ENCODE data around the gene BST2. TPM values are rescaled to one million over a fixed set of nuclear protein-coding genes. Genes with fewer than 3 reads are reported as not detected.
A peak's percentile ranks its signal among the peaks of the same experiment; 100 is the strongest.

The BST2 gene
- total RNA-seq, 2 donors from 2014 or later, result 36.7 to 38.1 TPM

DNA sequence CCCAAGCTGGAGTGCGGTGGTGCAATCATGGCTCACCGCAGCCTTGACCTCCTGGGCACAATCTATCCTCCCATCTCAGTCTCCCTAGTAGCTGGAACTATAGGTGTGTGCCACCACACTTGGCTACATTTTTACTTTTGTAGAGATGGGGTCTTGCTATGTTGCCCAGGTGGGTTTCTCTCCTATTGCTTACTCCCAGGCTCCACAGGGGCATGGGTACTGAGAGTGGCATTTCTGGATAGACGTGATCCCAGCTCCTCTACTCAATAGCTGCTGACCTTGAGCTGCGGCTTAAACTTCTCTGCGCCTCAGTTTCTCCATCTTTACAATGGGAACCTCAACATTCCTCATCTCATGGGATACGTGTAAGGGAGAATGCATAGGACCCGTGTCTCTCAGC is 26.0 kb upstream of the BST2 start:
- no peak overlapping the region for H3K27ac Mint-ChIP-seq
- ATAC-seq (no peak), DNase-seq (no peak)
- no peaks in the 10 kb centered on the region for H3K36me3 Mint-ChIP-seq (ENCODE audit: low read depth)
- H3K27me3 Mint-ChIP-seq, result no peaks in the 10 kb centered on the region
- no peak overlapping the region for H3K4me3 Mint-ChIP-seq
- H3K4me1 Mint-ChIP-seq, result no peaks in the 10 kb centered on the region
- H3K9me3 ChIP-seq (ENCODE audit: control insufficient read depth, low read length, poor library complexity, severe bottlenecking), result no peaks in the 10 kb centered on the region

- no peaks in the 10 kb centered on the region for H3K27me3 Mint-ChIP-seq
- H3K27ac Mint-ChIP-seq, result no peak overlapping the region
- peaks cover 3% of the 10 kb centered on the region for H3K4me1 Mint-ChIP-seq
- no peak for ATAC-seq
- H3K36me3 Mint-ChIP-seq (ENCODE audit: low read depth), result no peaks in the 10 kb centered on the region
- no peak overlapping the region for H3K4me3 Mint-ChIP-seq
- no peaks in the 10 kb centered on the region for H3K9me3 ChIP-seq (ENCODE audit: control insufficient read depth, low read length, poor library complexity, severe bottlenecking)
- DNase-seq, result no peak
Measured at GRCh38 chr19:17429641-17430113, 24.2 kb upstream of the BST2 start.

DNA sequence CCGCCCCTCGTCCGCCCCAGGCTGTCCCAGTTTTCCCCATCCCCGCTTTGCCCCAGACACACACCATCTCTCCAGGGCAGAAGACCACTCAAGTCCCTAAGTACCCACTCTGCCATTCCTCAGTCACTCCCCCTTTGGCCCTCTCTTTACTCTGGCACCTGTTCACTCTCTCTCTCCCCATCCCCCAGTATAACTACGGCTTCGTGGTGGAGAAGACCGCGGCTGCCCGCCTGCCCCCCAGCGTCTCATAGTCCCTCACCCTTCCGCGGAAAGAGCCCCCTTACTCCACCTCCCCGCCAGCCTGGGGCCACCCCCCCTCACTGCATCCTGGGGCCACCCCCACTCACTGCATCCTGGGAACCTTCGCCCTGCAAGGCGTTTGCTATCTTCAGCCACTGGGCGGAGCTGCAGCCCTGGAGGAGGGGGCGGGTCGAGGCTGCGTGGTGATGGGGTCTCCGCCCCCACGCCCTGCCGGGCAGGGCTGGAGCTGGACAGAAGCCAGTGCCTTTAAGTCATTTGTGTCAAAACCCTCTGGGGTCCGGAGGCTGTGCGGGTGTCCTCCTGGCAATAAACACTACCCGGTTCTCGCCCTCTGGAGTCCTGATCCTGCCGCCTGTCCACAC is 19.4 kb upstream of the BST2 start:
- no peak for DNase-seq
- Mint-ChIP-seq H3K4me3 (no peak overlapping the region), H3K27me3 (no peaks in the 10 kb centered on the region), H3K4me1 (peaks cover 18% of the 10 kb centered on the region), H3K36me3 (ENCODE audit: low read depth) (peaks cover 2% of the 10 kb centered on the region), H3K27ac (no peak overlapping the region)
- peak; percentile 62 for ATAC-seq
- H3K9me3 ChIP-seq (ENCODE audit: control insufficient read depth, low read length, poor library complexity, severe bottlenecking), result no peaks in the 10 kb centered on the region

GRCh38 chr19:17423429-17424208 is 18.2 kb upstream of the BST2 start:
- peaks cover 2% of the 10 kb centered on the region for H3K36me3 Mint-ChIP-seq (ENCODE audit: low read depth)
- H3K4me3 Mint-ChIP-seq, result no peak overlapping the region
- peaks cover 20% of the 10 kb centered on the region for H3K4me1 Mint-ChIP-seq
- H3K27ac Mint-ChIP-seq, result no peak overlapping the region
- H3K27me3 Mint-ChIP-seq, result no peaks in the 10 kb centered on the region
- no peaks in the 10 kb centered on the region for H3K9me3 ChIP-seq (ENCODE audit: control insufficient read depth, low read length, poor library complexity, severe bottlenecking)
- ATAC-seq, result no peak
- no peak for DNase-seq

DNA sequence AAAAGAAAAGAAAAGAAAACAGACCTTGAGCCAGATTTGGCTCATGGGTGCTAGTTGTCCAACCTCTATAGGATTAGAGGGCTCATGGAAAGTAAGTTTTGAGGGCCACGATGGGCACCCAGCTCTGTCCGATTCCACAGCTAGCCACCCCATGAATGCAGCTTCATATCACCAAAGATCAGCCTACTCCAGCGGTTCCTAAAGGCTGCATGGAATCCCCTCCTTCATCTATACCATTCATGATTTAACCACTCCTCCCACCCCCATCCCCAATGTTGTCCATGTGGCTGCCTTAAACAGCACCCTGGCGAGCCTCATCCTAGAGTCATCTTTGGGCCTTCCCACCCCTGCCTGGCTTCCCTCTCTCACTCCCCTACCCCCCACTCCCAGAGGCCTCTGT is 16.5 kb upstream of the BST2 start:
- no peak for ATAC-seq
- Mint-ChIP-seq H3K4me3 (no peak overlapping the region), H3K4me1 (peaks cover 20% of the 10 kb centered on the region), H3K27me3 (no peaks in the 10 kb centered on the region), H3K36me3 (ENCODE audit: low read depth) (peaks cover 2% of the 10 kb centered on the region), H3K27ac (no peak overlapping the region)
- DNase-seq, result no peak
- no peaks in the 10 kb centered on the region for H3K9me3 ChIP-seq (ENCODE audit: control insufficient read depth, low read length, poor library complexity, severe bottlenecking)

DNA sequence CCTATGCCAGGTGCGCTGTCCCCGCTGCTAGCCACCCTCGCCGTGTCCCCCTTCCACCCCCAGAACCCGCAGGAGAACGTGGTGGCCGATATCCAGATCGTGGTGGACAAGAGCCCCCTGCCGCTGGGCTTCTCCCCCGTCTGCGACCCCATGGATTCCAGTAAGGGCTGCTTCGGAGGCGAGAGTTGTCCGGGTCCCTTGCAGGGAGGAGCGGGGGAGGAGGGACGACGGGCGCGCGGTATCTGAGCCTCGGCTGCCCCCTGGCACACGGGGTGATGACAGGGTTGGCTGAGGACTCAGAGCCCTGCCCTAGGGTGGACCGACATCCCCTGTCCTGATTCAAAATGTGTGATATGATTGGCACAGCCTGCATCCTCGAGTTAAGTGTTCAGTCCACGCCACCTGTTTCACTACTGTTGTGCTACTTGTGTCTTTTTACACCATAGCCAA is 15.1 kb upstream of the BST2 start:
- Mint-ChIP-seq H3K27me3 (no peaks in the 10 kb centered on the region), H3K4me3 (peak overlapping the region; percentile 90)
- ATAC-seq, result no peak

DNA sequence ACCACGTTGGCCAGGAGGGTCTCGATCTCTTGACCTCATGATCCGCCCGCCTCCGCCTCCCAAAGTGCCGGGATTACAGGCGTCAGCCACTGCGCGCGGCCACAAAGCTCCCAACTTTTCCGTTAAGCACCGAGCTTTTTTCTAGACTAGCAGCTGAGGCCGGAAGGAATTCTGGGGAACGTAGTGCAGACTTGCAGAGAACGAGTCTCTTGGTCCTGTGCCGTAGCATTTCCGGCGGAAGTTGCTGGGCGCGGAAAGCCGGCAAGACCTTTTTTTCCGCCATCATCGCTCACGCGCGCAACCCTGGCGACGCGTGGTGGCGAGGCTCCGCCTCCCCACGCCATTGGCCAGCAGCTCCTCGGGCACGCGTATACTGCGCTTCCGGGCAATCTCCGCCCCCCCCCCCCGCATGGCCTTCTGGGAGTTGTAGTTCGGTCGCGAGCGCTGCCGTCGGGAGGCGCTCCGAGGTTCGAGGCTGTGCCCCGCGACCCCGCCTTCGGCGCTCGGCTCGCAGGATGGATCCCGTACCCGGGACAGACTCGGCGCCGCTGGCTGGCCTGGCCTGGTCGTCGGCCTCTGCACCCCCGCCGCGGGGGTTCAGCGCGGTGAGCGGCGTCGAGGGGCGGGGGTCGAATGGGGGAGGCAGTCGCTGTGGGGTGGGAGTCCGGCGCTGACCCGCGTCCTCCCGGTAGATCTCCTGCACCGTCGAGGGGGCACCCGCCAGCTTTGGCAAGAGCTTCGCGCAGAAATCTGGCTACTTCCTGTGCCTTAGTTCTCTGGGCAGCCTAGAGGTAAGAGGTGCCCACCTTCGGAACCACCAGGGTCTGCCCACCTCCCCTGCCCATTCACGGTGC is 14.4 kb upstream of the BST2 start, which contains the start of gene MVB12A:
MVB12A (plus strand) TSS at position 427 of the 854 bp plus-strand sequence; CDS start at position 516, 89 bp downstream.
- Mint-ChIP-seq H3K27ac (peak within 1 kb of the TSS; percentile 84), H3K27me3 (no peaks in the 10 kb centered on the region), H3K36me3 (ENCODE audit: low read depth) (peaks cover 4% of the 10 kb centered on the region), H3K4me1 (peaks cover 21% of the 10 kb centered on the region), H3K4me3 (peak within 1 kb of the TSS; percentile 90)
- peak; percentile 98 for ATAC-seq
- peak; percentile 86 to 92 (median 90) for DNase-seq
- no peaks in the 10 kb centered on the region for H3K9me3 ChIP-seq (ENCODE audit: control insufficient read depth, low read length, poor library complexity, severe bottlenecking)

More for the DNA sequence above, 15.1 kb upstream of the BST2 start:
- no peaks in the 10 kb centered on the region for H3K9me3 ChIP-seq (ENCODE audit: control insufficient read depth, low read length, poor library complexity, severe bottlenecking)
- H3K36me3 Mint-ChIP-seq (ENCODE audit: low read depth), result peaks cover 4% of the 10 kb centered on the region
- peak overlapping the region; percentile 43 for H3K27ac Mint-ChIP-seq
- H3K4me1 Mint-ChIP-seq, result peaks cover 22% of the 10 kb centered on the region
- no peak for DNase-seq

DNA sequence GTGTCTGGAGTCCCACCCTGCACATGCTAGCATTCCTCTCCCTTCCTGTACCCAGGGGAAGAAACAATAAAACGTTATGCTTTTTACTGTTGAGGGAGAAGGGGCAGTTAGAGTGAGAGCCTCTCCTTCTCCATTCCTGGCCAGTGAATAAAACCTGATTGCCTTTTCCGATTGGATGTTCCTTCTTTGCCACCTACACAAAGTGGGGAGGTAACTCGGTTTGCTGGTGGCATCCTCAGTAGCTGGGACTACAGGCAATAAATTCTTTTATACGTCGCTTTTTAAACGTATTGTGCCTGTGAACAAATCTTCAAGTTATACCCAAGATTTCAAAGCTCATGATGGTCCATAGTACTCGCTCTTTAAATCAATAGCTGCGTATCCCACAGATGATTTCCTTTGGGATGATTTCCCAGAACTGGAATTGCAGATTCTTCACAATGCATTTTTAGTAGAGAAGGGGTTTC is 13.8 kb upstream of the BST2 start:
- ATAC-seq (no peak), DNase-seq (no peak)
- H3K9me3 ChIP-seq (ENCODE audit: control insufficient read depth, low read length, poor library complexity, severe bottlenecking), result no peaks in the 10 kb centered on the region
- Mint-ChIP-seq H3K27ac (peak overlapping the region; percentile 84), H3K4me1 (peaks cover 17% of the 10 kb centered on the region), H3K36me3 (ENCODE audit: low read depth) (peaks cover 4% of the 10 kb centered on the region), H3K4me3 (peak overlapping the region; percentile 90), H3K27me3 (no peaks in the 10 kb centered on the region)

- Mint-ChIP-seq H3K36me3 (ENCODE audit: low read depth) (peaks cover 4% of the 10 kb centered on the region), H3K27me3 (no peaks in the 10 kb centered on the region), H3K4me1 (peaks cover 14% of the 10 kb centered on the region), H3K27ac (no peak overlapping the region), H3K4me3 (peak overlapping the region; percentile 90)
- no peak for ATAC-seq
- DNase-seq, result no peak
- no peaks in the 10 kb centered on the region for H3K9me3 ChIP-seq (ENCODE audit: control insufficient read depth, low read length, poor library complexity, severe bottlenecking)
Measured at GRCh38 chr19:17418710-17419109, 13.3 kb upstream of the BST2 start.

- peaks cover 2% of the 10 kb centered on the region for H3K36me3 Mint-ChIP-seq (ENCODE audit: low read depth)
- ATAC-seq, result no peak
- H3K27me3 Mint-ChIP-seq, result no peaks in the 10 kb centered on the region
- peaks cover 12% of the 10 kb centered on the region for H3K4me1 Mint-ChIP-seq
- H3K27ac Mint-ChIP-seq, result no peak overlapping the region
- no peak for DNase-seq
- H3K9me3 ChIP-seq (ENCODE audit: control insufficient read depth, low read length, poor library complexity, severe bottlenecking), result no peaks in the 10 kb centered on the region
- H3K4me3 Mint-ChIP-seq, result no peak overlapping the region
Measured at GRCh38 chr19:17415121-17415520, 9.7 kb upstream of the BST2 start.

DNA sequence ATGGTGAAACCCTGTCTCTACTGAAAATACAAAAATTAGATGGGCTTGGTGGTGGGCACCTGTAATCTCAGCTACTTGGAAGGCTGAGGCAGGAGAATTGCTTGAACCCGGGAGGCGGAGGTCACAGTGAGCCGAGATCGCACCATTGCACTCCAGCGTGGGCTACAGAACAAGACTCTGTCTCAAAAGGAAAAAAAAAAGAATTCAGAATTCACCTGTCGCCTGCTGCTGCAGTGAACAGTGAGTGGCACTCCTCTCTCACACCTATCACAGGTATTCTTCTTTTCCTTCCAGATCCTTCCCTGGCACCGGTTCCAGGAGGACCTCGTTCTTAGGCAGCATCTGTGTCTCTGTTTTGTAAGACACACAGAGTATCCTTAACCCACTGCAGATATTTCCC is 8.7 kb upstream of the BST2 start:
- H3K9me3 ChIP-seq (ENCODE audit: control insufficient read depth, low read length, poor library complexity, severe bottlenecking), result no peaks in the 10 kb centered on the region
- DNase-seq (no peak), ATAC-seq (no peak)
- Mint-ChIP-seq H3K4me3 (no peak overlapping the region), H3K36me3 (ENCODE audit: low read depth) (peaks cover 2% of the 10 kb centered on the region), H3K27me3 (no peaks in the 10 kb centered on the region), H3K27ac (no peak overlapping the region), H3K4me1 (peaks cover 10% of the 10 kb centered on the region)

- ATAC-seq (no peak), DNase-seq (no peak)
- Mint-ChIP-seq H3K4me3 (no peak overlapping the region), H3K27me3 (no peaks in the 10 kb centered on the region), H3K4me1 (peaks cover 17% of the 10 kb centered on the region), H3K36me3 (ENCODE audit: low read depth) (peaks cover 4% of the 10 kb centered on the region), H3K27ac (no peak overlapping the region)
- H3K9me3 ChIP-seq (ENCODE audit: control insufficient read depth, low read length, poor library complexity, severe bottlenecking), result no peaks in the 10 kb centered on the region
Measured at GRCh38 chr19:17411801-17412200, 6.4 kb upstream of the BST2 start.

DNA sequence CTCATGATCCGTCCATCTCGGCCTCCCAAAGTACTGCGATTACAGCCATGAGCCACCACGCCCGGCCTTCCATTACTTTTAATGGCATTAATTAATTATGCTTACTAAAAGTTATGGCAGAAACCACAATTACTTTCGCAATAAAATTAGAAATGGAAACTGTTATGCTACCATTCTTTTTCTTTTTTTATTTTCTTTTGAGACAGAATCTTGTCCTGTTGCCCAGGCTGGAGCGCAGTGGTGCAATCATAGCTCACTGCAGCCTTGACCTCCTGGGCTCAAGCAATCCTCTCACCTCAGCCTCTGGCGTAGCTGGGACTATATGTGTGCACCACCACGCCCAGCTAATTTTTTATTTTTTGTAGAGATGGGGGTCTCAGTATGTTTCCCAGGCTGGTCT is 4.6 kb upstream of the BST2 start:
- H3K9me3 ChIP-seq (ENCODE audit: control insufficient read depth, low read length, poor library complexity, severe bottlenecking), result no peaks in the 10 kb centered on the region
- ATAC-seq (no peak), DNase-seq (no peak)
- no peak overlapping the region for H3K4me3 Mint-ChIP-seq
- H3K27ac Mint-ChIP-seq, result peak overlapping the region; percentile 24
- H3K4me1 Mint-ChIP-seq, result peaks cover 27% of the 10 kb centered on the region
- H3K36me3 Mint-ChIP-seq (ENCODE audit: low read depth), result peaks cover 3% of the 10 kb centered on the region
- H3K27me3 Mint-ChIP-seq, result no peaks in the 10 kb centered on the region
